Astrocyte of the spinal cord (primary cell): Measurements from ENCODE around the gene CLASP1.
A peak's percentile ranks its signal among the peaks of the same experiment; 100 is the strongest.

Source experiments
- DNase-seq: peaks from one replicate; pipeline ENCODE4 v3.0.0; 2011; ENCODE audit warnings: low read depth, low spot score
- H3K4me3 ChIP-seq: 2 replicates; pipeline ENCODE4 v1.5.1; 2011; ENCODE audit warnings: low read depth, mild to moderate bottlenecking, low read length, moderate library complexity
- in situ Hi-C: cut with HindIII; loops from 2 replicates; pipeline ENCODE4 v1.10.0; 2017; ENCODE audit warnings: low sequenced_read_pairs
- TF ChIP-seq, protein P1 (sequence below): IDR thresholded peaks from 2 replicates; pipeline ENCODE4 v1.5.1; 2012; ENCODE audit warnings: low read depth, mild to moderate bottlenecking, low read length, inconsistent platforms

Gene CLASP1

DNA sequence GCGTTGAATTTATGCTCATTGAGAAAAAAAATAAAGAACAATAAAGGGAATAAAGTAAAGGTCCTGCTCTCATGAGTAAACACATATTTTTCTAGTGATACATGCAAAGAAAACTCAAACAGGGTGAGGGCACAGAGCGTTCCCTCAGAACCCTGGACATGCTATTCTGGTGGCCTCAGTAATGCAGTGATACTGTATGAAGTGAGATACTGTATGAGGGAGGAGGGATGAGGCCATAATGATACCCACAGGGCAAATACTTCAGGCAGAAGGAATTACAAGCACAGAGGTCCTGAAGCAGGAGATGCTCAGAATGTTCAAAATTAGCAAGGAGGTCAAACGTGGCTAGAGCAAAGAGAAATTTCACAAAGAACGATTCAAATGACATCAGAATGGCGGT lies 147.0 kb downstream of the CLASP1 start:
- TF ChIP-seq, protein P1, sequence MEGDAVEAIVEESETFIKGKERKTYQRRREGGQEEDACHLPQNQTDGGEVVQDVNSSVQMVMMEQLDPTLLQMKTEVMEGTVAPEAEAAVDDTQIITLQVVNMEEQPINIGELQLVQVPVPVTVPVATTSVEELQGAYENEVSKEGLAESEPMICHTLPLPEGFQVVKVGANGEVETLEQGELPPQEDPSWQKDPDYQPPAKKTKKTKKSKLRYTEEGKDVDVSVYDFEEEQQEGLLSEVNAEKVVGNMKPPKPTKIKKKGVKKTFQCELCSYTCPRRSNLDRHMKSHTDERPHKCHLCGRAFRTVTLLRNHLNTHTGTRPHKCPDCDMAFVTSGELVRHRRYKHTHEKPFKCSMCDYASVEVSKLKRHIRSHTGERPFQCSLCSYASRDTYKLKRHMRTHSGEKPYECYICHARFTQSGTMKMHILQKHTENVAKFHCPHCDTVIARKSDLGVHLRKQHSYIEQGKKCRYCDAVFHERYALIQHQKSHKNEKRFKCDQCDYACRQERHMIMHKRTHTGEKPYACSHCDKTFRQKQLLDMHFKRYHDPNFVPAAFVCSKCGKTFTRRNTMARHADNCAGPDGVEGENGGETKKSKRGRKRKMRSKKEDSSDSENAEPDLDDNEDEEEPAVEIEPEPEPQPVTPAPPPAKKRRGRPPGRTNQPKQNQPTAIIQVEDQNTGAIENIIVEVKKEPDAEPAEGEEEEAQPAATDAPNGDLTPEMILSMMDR, result no peak
- peak; percentile 80 for DNase-seq
- in situ Hi-C loops, result no loop called here
- no peak overlapping the region for H3K4me3 ChIP-seq

DNA sequence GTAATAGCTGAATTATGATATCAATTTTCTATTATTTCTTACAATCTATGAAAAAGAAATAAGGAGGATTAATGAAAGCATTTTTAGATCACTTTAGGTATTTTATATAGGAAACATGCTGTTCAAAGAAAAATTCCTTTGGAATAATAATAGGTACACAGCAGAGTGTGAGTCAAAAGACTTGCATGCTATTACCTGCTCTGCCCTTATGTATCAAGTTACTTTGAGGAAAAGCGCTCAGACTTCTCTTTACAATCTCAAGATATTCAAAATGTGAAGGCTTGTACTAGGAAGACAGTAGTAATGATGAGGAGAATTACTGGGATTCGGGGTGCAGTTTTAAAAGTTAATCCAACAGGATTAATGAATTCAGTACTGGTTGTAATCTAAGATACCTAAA lies 147.7 kb downstream of the CLASP1 start:
- peak; percentile 42 for DNase-seq
- in situ Hi-C loops, result no loop called here
- TF ChIP-seq, protein P1, result no peak
- no peak overlapping the region for H3K4me3 ChIP-seq

DNA sequence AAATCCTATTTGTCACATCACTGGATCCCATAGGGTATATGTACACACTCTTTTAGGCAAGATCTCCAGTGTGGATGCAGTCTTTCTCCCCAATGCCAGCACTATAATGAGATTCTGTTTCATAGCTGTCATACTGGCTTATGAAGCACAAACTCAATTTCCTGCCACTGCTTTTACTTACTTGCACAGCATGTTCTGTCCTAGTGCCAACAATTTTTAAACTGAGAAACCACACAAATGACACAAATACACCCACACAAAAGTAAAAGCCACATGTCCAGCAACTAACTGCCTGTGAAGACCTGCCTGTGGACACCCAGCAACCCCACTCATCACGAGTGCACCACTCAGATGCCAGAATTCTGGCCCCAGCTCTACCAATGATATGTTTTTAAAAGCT lies 148.2 kb downstream of the CLASP1 start:
- H3K4me3 ChIP-seq, result no peak overlapping the region
- TF ChIP-seq, protein P1, result no peak
- in situ Hi-C loops, result no loop called here
- DNase-seq, result peak; percentile 86

- TF ChIP-seq, protein P1, result no peak
- no peak overlapping the region for H3K4me3 ChIP-seq
- in situ Hi-C loops, result no loop called here
- DNase-seq, result no peak
These were observed 150.5 kb downstream of the CLASP1 start for GRCh38 chr2:121498731-121499130.

- no peak overlapping the region for H3K4me3 ChIP-seq
- in situ Hi-C loops, result no loop called here
- DNase-seq, result no peak
- TF ChIP-seq, protein P1, result no peak
These were observed 156.9 kb downstream of the CLASP1 start for GRCh38 chr2:121492409-121492808.

DNA sequence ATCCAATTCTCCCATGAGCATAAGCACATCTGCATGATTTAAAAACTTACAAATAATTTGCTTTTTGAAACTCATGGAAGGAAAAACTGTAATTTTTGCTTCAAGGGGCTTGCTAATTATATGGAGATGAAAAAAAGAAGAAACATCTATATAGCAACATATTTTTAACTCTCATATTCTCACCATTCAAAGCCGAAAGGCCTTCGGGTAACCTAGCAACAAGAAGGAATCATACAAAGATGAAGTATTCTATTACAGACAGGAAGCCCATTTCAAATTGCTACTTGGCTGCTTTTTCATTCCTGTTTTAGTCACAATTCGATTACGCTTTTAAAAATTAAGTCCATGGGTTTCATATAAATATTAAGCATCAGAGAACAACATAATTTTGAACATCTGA lies 157.7 kb downstream of the CLASP1 start:
- TF ChIP-seq, protein P1, result no peak
- in situ Hi-C loops, result no loop called here

GRCh38 chr2:121490584-121491133 lies 158.6 kb downstream of the CLASP1 start:
- TF ChIP-seq, protein P1, result no peak
- in situ Hi-C loops, result no loop called here
- DNase-seq, result no peak
- H3K4me3 ChIP-seq, result no peak overlapping the region

More for the DNA sequence above, 157.7 kb downstream of the CLASP1 start:
- DNase-seq, result no peak
- H3K4me3 ChIP-seq, result no peak overlapping the region
